Stimulated activated naive CD4-positive, alpha-beta T cell (primary cell): ENCODE measurements around the gene CHML.

ENCODE experiments used
- DNase-seq, 6 experiments: peaks; one replicate each; lab custom pipeline; 2025; lab: John Stamatoyannopoulos, UW

The CHML gene

GRCh38 chr1:241622669-241623068 is 17.5 kb downstream of the CHML start:
- DNase-seq, result no peak

GRCh38 chr1:241617426-241617825 is 22.7 kb downstream of the CHML start:
- no peak for DNase-seq

GRCh38 chr1:241615043-241615974 is 24.9 kb downstream of the CHML start:
- DNase-seq, result no peak

- DNase-seq, result no peak
Observed at GRCh38 chr1:241614572-241614971, 25.6 kb downstream of the CHML start.

- DNase-seq, result no peak
Observed at GRCh38 chr1:241614144-241614543, 26.0 kb downstream of the CHML start.

GRCh38 chr1:241612533-241613477 is 27.4 kb downstream of the CHML start:
- DNase-seq, result no peak

- no peak for DNase-seq
Observed at GRCh38 chr1:241611736-241612135, 28.4 kb downstream of the CHML start.

GRCh38 chr1:241611063-241611462 is 29.1 kb downstream of the CHML start:
- peak in 3 of 6 experiments; percentile 25 to 69 (median 65) for DNase-seq

GRCh38 chr1:241610056-241610815 is 29.9 kb downstream of the CHML start:
- no peak for DNase-seq

- no peak for DNase-seq
Observed at GRCh38 chr1:241608379-241609033, 31.7 kb downstream of the CHML start.

GRCh38 chr1:241607497-241607896 is 32.7 kb downstream of the CHML start:
- DNase-seq, result no peak

GRCh38 chr1:241606544-241606943 is 33.6 kb downstream of the CHML start:
- no peak for DNase-seq

GRCh38 chr1:241605146-241605805 is 34.9 kb downstream of the CHML start:
- DNase-seq, result no peak

- no peak for DNase-seq
Observed at GRCh38 chr1:241603731-241604245, 36.4 kb downstream of the CHML start.

GRCh38 chr1:241600496-241600901 is 39.7 kb downstream of the CHML start:
- DNase-seq, result no peak

- DNase-seq, result no peak
Observed at GRCh38 chr1:241598249-241598648, 41.9 kb downstream of the CHML start.

GRCh38 chr1:241596633-241597032 is 43.5 kb downstream of the CHML start:
- no peak for DNase-seq

- DNase-seq, result no peak
Observed at GRCh38 chr1:241593186-241593585, 47.0 kb downstream of the CHML start.

- DNase-seq, result no peak
Observed at GRCh38 chr1:241592273-241592958, 47.8 kb downstream of the CHML start.

GRCh38 chr1:241591736-241592135 is 48.4 kb downstream of the CHML start:
- no peak for DNase-seq
